Measurements from ENCODE around the gene TNS3.
"Not testable (repeated sequence)": the region's sequence is repeated elsewhere in the genome, so short reads cannot be mapped to it uniquely, and the experiment has no call there.

TNS3 gene

DNA sequence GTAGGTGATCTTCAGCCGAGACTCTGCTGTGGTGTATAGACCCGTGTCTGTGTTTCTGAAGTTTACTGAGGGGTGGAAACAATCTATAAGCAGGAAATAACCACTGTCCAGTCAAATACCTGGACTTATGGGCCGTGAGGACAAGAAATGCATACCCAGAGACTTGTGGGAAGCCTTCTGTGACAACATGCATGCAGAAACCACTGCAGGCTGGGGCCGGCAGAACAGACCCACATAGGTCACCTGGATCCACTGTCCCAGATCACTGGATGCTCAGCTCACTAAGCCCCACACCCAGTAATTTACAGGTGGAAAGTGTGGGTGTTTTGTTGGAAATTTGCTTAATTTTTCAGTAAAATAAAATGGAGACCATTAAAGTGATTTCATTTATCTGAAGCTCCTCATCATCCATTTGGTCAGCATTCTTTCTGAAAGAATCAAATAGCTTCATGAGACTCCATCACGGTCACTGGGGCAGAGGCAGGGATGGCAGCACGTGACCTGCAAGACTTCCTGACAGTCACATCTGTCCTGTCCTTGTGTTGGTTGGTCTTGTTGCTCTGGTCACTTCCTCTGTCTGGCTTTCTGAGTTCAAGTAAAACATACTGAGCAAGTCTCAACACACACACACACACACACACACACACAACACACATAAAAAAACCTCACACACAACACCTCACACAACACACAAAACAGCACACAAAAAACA lies 108.3 kb downstream of the TNS3 start:
- no peak for DNase-seq (ENCODE audit: low read depth in 3 of 3)

DNA sequence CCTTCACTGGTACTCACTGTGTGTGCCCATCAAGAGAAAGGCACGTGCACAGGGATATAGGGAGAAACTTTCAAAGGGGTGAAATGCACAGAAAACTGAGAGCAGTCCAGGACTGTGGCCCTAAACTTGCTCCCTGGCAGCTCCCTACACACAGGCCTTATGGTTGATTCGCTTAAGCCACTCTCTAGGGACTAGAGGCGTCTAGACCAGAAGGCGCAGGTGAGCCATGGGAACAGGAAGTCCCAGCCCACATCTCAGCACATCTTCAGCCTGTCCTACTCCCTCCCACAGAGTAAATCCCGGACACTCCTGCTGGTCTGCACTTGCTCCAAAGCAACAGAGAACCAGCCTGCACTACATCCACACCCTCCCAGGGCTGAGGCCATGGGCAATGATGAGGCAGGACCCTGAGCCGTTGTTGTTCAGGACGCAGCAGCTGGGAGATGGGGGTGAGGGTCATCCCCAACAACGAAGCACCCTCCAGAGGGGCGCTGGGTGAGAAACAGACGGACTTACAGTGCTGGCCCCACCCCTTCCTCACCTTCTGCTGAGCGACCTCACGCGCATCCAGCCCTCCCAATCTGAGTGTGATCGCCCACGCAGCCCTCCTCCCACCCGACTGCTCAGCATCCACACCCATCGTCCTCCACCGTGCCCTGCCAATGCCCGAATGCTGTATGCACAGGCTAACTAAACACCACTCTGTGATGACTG lies 109.3 kb downstream of the TNS3 start:
- no peak for DNase-seq (ENCODE audit: low read depth in 3 of 3)

DNA sequence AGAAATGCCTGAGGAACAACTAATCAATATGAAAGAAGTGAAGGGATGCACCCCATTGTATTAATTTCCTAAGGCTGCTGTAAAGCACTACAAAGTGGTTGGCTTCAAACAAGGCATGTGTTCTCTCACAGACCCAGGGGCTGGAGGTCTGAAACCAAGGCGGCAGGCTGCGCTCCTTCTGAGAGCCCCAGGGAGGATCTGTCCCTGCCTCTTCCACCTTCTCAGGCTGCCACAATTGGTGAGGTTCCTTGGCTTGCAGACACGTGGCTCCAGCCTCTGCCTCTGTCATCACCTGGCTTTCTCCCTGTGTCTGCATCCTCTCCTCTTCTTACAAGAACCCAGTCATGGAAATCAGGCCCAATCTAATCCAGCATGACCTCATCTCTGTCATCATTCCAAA lies 110.1 kb downstream of the TNS3 start:
- no peak for DNase-seq (ENCODE audit: low read depth in 3 of 3)

DNA sequence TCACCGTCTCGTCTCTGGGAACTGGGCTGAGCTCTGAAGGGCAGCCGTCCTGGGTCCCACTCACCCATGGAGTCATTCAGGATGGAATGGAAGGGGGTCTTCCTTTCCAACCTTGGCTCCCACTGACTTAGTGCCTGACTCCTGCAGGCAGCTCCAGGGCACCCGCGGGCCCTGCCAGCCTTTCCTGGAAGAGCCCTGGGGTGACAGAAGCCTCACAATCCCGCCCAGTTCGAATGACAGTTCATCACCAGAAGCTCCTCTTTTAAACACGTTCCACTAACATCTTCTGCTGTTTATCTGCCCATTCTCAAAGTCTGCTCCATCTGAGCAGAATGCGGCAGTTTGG lies 110.6 kb downstream of the TNS3 start:
- DNase-seq (ENCODE audit: low read depth in 3 of 3) = no peak

DNA sequence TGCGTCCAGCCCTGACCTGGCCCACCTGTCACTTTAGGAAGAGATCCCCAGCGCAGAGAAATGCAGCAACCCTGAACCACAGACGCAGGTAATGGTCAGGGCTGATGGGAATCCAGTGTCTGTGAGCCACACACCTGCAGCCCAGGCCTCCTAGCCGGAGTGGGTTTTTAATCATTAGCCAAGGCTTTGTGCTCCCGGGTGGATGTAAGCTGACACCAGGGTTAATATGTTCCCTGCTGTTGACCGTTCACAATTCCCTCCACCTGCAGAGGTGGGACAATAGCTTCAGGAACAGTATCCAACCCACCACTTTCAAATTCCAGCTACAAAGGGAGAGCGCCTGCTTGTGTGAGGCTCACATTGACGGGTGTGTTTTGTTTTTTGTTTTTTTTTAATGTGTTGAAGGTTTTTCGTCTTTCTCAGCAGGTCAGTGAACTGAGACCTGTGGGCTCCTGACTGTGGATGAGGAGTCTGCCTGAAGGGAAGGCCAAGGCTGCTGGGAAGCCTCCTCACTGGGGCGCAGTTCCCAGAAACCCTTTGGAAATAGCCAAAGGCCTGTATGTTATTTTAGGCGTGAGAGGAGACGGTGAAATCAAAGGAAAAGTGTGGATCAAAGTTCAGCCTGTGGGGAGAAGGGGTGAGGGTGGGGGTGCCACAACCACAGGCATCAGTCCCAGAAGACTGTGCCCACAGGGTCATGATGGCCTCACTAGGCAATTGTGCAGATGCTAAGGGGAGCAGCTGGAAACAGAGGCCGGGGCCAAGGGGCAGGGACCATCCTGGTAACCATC lies 111.1 kb downstream of the TNS3 start:
- DNase-seq (ENCODE audit: low read depth in 3 of 3) = no peak

DNA sequence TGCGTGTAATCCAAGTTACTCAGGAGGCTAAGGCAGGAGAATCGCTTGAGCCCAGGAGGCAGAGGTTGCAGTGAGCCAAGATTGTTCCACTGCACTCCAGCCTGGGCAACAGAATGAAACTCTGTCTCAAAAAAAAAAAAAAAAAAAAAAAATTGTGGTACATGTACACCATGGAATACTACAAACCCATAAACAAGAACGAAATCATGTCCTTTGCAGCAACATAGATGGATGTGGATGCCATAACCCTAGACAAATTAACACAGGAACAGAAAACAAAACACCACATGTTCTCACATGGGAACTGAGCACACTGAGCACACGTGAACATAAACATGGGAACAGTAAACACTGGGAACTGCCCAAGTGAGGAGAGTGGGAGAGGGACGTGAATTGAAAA lies 112.1 kb downstream of the TNS3 start:
- DNase-seq (ENCODE audit: low read depth in 3 of 3) = not testable (repeated sequence)

DNA sequence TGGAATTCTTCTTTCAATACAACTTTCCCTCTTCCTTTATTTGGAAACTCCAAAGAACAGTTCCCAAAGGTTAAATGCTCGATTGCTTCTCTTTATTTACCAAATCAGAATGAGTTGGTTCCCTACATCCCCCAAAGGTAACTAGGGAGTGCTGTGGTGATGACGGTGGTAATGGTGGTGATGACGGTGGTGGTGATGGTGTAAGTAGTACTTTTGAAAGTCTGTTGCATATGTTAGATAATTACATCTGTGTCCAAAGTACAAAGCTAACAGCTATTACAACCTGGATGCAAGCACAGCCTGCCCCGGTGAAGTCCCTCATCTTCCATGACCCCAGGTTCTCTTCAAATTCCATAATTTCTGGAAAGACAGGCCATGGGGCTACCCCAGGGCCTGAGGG lies 115.1 kb downstream of the TNS3 start:
- no peak for DNase-seq (ENCODE audit: low read depth in 3 of 3)

DNA sequence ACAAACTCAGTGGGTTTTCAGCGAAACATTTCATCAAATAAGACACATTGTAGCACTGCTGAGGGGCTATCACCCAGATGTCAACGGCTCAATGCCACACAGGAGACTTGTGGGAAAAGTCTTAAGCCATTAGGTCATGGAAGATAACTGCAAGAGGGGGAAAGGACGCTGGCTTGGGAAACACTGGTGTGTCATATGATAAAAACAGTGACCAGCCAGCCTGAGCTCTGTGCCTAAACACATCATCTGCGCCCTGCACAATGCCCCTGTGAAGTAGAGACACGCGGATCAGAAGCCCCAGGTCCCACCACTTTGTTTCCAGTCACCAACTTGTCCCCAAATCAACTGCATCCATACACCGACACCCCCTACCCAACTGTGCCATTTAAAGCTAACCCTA lies 116.7 kb downstream of the TNS3 start:
- DNase-seq (ENCODE audit: low read depth in 3 of 3) = no peak

DNA sequence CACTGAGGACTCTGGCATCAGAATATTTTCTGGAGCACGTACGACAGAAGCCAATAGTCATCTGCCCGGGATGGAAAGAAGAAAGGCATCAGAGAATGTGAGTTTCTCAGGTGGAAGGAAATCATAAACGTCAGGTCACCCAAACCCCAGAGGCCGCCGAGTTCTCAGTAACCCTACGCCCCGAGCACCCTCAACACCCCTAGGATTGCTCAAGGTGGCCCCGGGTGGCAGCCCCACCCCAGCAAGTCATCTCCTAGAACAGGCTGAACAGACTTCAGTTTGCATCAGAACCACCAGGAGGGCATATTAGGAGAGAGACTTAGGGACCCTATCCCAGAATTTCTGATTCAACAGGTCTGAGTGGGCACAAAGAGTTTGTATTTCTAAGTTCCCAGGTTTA lies 117.6 kb downstream of the TNS3 start:
- no peak for DNase-seq (ENCODE audit: low read depth in 3 of 3)

DNA sequence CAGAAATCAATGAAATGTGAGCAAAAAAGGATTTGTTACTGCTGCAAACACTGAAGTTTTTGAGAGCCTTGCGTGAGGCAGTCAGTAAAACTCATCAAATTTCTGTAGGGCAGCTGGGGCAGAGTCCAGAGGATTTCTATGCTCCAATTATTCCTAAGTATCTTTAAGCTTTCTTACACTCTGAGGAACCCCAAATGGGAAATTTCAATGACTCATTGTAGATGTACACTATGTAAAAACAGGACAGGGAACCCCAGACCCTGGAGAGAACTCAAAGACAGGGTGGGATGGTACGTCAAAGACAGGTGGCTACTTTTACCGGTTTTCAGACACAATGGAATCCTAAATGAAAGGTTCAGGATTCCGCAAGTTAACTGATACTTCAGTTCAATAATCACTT lies 120.2 kb downstream of the TNS3 start:
- DNase-seq (ENCODE audit: low read depth in 3 of 3) = no peak

DNA sequence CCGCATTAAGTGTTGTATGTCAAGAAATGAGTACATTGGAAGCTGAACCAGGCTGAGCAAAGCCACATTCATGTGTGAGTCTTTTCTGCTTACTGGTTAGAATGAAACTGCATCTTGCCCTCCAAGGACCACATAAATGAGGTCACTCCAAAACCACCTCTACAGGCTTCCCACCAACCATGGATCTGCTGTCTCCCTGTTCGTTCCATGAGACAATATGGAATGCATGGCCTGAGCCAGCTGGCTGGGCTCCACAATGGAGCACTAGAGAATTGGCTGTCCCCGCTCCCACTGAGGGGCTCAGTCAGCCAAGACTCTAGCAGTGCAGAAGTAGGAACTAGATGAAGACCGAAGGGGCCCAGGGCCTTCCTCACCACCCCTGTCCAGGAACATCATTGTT lies 120.8 kb downstream of the TNS3 start:
- no peak for DNase-seq (ENCODE audit: low read depth in 3 of 3)

DNA sequence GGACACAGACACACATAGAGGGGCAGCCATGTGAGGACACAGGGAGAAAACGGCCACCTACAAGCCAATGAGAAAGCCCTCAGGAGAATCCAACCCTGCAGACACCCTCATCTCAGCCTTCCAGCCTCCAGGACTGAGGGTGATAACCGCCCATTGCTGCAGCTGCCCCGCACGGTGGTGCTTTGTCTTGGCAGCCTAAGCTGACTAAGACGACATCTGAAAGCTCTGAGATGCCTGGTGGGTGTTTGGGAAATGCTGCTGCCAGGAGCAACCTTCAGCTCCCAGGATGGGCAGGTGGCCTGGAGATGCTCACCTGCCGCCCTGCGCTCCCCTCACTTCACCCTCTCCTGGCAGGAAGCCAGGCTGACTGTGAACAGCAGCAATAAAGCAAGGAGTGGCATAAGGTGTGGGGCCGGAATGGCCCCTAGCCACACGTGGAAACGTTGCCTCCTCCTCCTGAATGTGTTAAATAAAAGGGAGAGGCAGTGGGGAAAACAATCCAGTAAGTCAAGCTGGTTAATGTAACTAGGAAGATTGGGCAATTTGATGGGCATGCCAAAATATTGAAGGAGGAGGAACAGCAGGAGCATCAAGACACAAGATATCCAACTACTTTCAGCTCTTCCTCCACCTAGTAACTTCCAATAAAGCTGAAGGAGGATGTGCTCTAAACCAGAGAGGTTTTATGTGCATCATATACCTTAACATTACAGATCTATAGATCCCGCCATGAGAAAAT lies 121.5 kb downstream of the TNS3 start:
- DNase-seq (ENCODE audit: low read depth in 3 of 3) = no peak

DNA sequence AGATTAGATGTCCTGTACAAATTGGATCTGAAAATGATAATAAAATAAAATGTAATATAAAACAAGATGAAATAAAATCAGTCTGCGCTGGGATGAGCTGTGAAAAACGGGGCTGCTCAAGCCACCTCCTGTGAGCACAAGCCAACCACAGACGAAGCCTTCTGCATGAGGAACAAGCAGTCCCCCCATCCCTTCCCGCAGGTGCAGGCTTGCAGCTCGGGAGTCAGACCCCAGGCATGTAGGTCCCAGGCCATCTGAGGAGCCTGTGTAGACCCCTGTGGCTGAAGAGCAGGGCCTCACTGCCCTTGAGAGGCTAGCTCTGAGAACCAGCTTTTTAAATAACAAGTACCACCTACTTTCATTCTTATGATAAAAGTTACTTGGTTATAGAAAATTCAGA lies 123.4 kb downstream of the TNS3 start:
- no peak for DNase-seq (ENCODE audit: low read depth in 3 of 3)

DNA sequence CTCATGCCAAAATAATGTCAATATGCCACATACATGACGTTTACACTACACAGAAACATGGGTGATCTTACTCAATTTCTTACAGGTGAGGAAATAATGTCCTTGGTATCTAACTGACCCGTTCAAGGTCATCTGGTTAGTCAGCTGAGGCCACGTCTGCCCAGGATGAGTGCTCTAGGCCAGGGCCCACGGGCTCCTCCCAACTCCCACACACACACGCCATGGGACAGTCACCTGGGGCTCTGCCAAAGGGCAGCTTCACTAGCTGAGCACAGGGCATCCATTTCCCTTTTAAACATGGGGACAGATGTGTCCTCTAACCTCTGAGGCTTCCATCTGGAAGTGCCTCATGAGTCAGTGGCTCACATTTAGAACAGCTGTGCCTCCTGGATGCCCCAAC lies 123.9 kb downstream of the TNS3 start:
- no peak for DNase-seq (ENCODE audit: low read depth in 3 of 3)

DNA sequence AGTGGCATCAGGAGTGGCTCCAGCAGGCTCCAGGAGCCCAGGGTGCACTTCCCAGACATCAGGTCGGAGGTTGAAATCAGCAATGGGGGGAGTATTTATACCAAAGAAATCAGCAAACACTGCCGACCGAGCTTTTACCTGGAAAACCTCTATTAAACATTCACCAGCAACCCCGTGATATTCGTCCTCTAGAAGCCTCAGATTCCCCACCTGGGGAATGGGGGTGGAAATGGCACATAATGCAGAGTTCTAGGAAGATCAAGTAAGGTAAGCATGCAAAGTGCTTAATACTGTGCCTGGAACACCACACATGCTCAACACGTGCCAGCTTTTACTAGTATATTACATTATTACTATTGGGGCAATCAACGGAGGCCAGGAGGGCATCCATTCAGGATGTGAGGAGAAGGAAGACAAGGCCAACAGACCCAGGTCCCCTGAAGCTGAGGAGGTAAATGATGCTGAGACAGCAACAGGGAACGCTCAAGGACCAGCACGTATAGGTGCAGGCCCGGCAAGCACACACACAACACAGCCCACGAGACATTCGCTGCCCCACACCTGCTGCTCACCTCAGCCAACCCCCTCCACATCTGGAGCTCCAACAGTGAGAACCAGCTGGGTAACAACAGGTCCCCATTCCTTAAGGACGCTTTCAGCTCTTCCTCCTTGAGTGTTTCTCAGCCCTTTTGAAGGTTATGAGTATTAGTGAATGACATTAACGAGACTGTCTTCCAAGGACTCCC lies 125.5 kb downstream of the TNS3 start:
- DNase-seq (ENCODE audit: low read depth in 3 of 3) = no peak

DNA sequence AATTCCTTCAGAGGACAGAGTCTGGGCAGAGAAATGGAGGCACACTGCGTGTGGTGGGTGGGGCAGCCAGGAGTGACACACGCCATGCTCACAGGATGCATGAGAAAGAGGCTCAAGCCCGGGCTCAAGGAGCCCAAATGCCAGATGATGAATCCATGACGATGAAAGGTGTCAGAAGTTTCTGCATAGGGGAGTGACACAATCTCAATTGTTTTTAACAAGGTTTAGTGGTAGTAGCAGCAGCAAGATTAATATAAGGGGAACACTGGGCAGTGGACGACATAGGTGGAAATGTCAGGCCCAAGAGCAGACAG lies 126.1 kb downstream of the TNS3 start:
- DNase-seq (ENCODE audit: low read depth in 3 of 3) = no peak

DNA sequence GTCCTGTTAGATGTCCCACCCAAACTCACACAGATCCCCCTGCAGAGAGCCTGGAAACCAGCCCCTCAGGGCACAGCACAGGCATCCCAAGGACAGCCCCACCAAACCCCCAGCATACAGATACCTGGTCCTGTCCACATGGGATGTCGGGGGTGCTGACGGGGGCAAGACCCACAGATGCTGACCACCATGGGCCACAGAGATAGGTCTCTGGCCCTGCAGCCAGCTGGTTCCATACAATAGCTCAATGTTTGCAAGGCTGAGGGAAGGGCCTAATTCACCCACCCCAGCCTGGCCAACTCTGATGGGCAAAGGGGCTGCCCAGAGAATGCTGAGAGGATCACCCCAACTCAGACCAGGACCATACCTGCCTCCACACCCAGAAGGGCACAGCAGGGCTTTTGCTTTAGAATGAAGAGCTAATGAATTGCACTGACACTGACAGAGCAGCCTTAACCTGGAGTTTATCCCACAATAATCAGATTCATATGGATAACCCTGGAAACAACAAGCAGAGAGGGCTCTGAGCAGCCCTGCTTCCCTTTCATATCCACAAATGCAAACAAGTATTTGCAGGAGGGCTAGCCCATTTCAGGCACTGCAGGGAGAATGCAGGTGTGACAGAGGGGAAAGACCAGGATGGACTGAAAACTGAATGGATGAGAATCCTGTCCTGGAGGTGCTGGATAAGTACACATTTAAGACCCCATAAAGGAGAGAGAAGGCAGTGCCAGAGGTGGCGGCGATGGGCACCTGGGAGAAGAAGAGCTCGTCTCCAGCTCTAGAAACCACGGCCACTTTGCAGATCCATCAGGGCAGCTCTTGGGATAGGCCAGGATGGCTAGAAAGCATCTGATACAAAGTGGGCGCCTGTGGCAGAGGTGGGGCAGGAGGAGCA lies 126.7 kb downstream of the TNS3 start:
- no peak for DNase-seq (ENCODE audit: low read depth in 3 of 3)

DNA sequence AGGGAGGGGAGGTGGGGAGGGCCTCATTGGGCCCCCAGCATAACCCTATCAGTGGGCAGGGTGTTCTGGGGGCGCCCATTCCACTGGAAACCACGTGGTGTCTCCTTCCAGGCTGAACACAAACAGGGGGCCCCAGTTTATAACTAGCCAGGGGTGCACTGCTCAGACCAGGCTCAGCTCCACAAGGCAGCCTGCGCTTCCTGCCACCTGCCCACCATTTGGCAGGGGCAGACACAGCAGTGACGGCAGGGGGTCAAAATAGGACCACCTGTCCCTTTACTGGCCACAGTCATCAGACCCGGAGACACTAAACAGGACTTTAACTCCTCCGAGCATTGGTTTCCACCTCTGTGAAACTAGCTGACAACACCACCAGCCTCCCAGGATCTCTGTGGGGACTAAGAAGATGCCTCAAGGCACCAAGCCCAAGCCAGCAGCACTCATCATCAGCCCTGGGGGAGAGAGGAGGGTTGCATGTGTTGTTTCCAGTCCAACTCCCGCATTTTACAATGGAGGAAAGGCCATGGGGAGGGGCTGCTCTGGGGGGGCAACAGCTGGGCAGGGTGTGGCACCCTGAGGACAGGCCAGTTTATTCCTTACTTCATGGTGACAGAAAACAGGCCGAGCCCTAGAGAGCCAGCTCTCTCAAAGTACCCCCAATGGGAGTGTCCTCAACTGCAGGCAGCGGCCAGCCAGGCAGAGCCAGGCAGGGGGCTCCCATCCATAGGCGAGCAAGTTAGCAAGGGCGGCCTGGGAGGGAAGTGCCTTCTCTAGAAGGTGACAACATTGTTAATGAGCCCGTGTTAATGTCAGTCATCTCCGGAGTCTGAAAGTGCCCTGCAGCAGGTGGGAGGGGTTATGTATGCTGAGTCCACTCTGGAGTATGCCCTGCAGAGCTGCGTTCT lies 127.6 kb downstream of the TNS3 start:
- no peak for DNase-seq (ENCODE audit: low read depth in 3 of 3)

Data from stimulated activated CD4-positive, alpha-beta T cell treated with anti-CD3 and anti-CD28 coated beads, TNF-alpha, amount 100 ng/mL, for 4 hours (primary cell).